Left ventricle myocardium inferior (tissue), 1 donor: ENCODE measurements around the gene EFCAB13. TPM values are rescaled to one million over a fixed set of nuclear protein-coding genes. Genes with fewer than 3 reads are reported as not detected.

Source experiments
- DNase-seq: peaks from one replicate; pipeline ENCODE4 v3.0.0-alpha.2; 2020
- H3K27ac ChIP-seq: fragments of 200-600 bp; replicated peaks from 2 replicates; pipeline ENCODE4 v1.8.0; 2021
- H3K27me3 ChIP-seq: fragments of 200-600 bp; 2 replicates; pipeline ENCODE4 v1.8.0; 2021; ENCODE audit warnings: low read depth
- H3K36me3 ChIP-seq: fragments of 200-600 bp; 2 replicates; pipeline ENCODE4 v1.8.0; 2021
- H3K4me1 ChIP-seq: fragments of 200-600 bp; 2 replicates; pipeline ENCODE4 v1.8.0; 2021
- H3K4me3 ChIP-seq: fragments of 200-600 bp; 2 replicates; pipeline ENCODE4 v1.8.0; 2021; ENCODE audit warnings: mild to moderate bottlenecking, moderate library complexity
- H3K9me3 ChIP-seq: fragments of 200-600 bp; replicated peaks from 2 replicates; pipeline ENCODE4 v1.8.0; 2021
- CTCF ChIP-seq: fragments of 200-600 bp; IDR thresholded peaks from 2 replicates; pipeline ENCODE4 v1.8.0; 2021; ENCODE audit warnings: antibody characterized with exemption, mild to moderate bottlenecking, borderline replicate concordance
- intact Hi-C: fragments of 100-400 bp; cut with micrococcal nuclease; formaldehyde crosslinking; loops from one replicate; pipeline ENCODE4 v1.11.0; 2022
- total RNA-seq: library from RNA; stranded (reverse); fragmentation: NEBNext Ultra II Directional; extraction: Animal tissue kit (Norgen Biotek cat#: 25700); gene quantifications from one replicate; pipeline ENCODE4 v1.2.1, GENCODE V29; 2021
- donor health status: DM: no; HTN: yes; CAD: no; lungs with severe emphysema.

The EFCAB13 gene
- total RNA-seq, 1 donor from 2014 or later, result 2.6 TPM

GRCh38 chr17:47300718-47301117, 23.0 kb upstream of the EFCAB13 start:
- no peak for TF ChIP-seq CTCF
- H3K4me3 ChIP-seq, result no peak overlapping the region
- H3K4me1 ChIP-seq, result peaks cover 12% of the 10 kb centered on the region
- H3K9me3 ChIP-seq, result peaks cover 16% of the 10 kb centered on the region
- H3K36me3 ChIP-seq, result peaks cover 48% of the 10 kb centered on the region
- H3K27ac ChIP-seq, result no peak overlapping the region
- H3K27me3 ChIP-seq, result no peaks in the 10 kb centered on the region
- intact Hi-C loops, result no loop called here
- no peak for DNase-seq

- no peak overlapping the region for H3K27ac ChIP-seq
- H3K4me1 ChIP-seq, result peaks cover 15% of the 10 kb centered on the region
- H3K27me3 ChIP-seq, result no peaks in the 10 kb centered on the region
- H3K4me3 ChIP-seq, result no peak overlapping the region
- peaks cover 16% of the 10 kb centered on the region for H3K9me3 ChIP-seq
- no peak for TF ChIP-seq CTCF
- H3K36me3 ChIP-seq, result peaks cover 48% of the 10 kb centered on the region
- intact Hi-C loops, result no loop called here
- DNase-seq, result no peak
Measured at GRCh38 chr17:47301161-47301560, 22.6 kb upstream of the EFCAB13 start.

- Histone ChIP-seq H3K4me1 (peaks cover 16% of the 10 kb centered on the region), H3K9me3 (peaks cover 16% of the 10 kb centered on the region), H3K27me3 (no peaks in the 10 kb centered on the region), H3K36me3 (peaks cover 48% of the 10 kb centered on the region), H3K27ac (no peak overlapping the region), H3K4me3 (no peak overlapping the region)
- no peak for DNase-seq
- TF ChIP-seq CTCF, result no peak
- intact Hi-C loops, result no loop called here
Measured at GRCh38 chr17:47301831-47302230, 21.9 kb upstream of the EFCAB13 start.

- Histone ChIP-seq H3K4me3 (no peak overlapping the region), H3K27me3 (no peaks in the 10 kb centered on the region), H3K9me3 (peaks cover 16% of the 10 kb centered on the region), H3K27ac (no peak overlapping the region), H3K36me3 (peaks cover 51% of the 10 kb centered on the region), H3K4me1 (peaks cover 16% of the 10 kb centered on the region)
- intact Hi-C loops, result no loop called here
- no peak for TF ChIP-seq CTCF
- no peak for DNase-seq
Measured at GRCh38 chr17:47304186-47304585, 19.6 kb upstream of the EFCAB13 start.

GRCh38 chr17:47305302-47305923, 18.3 kb upstream of the EFCAB13 start:
- Histone ChIP-seq H3K4me3 (no peak overlapping the region), H3K4me1 (peaks cover 16% of the 10 kb centered on the region), H3K27me3 (no peaks in the 10 kb centered on the region), H3K27ac (peak overlapping the region; percentile 66), H3K9me3 (peaks cover 16% of the 10 kb centered on the region), H3K36me3 (peaks cover 41% of the 10 kb centered on the region)
- intact Hi-C loops, result no loop called here
- no peak for DNase-seq
- no peak for TF ChIP-seq CTCF
